ENCODE results near the gene SMC4. TPM values are rescaled to one million over a fixed set of nuclear protein-coding genes. Genes with fewer than 3 reads are reported as not detected.
A peak's percentile ranks its signal among the peaks of the same experiment; 100 is the strongest.

SMC4 gene
- total and polyA plus RNA-seq, 2 of the 13 experiments (the other 11 are each of a cell fraction or from before 2014, with no cell fraction given) = 19.2 to 74.3 TPM

DNA sequence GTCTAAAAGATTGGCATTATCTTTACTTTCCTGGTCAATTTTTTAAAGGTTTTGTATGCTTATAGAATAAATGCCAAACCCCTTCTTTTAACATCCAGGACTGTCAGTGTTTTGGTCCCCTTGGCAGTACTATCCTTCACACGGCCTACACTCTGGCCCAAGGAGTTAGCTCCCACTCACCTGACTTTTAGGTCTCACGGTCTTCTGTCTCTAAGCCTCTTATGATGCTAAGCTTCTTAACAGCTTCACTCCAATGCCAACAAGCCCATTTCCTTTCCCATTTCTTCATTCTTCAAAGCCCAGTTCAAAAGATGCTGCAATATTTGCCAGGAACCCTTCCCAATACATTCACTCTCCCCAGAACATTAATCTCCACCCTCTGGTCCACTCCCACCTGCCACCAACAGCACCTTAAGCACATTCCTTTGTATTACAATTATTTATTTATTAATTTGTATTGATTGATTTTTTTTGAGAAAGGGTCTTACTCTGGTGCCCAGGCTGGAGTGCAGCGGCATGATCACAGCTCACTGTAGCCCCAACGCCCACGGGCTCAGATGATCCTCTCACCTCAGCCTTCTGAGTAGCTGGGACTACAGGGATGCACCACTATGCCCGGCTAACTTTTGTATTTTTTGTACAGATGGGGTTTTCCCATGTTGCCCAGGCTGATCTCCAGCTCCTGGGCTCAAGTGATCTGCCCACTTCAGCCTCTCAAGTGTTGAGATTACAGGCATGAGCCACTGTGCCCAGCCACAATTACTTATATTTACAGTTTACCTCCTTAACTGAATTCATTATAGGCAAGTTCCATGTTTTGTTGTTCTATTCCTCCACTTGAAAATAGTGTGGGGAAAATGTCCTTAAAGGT lies 28.2 kb upstream of the SMC4 start (continued):
- TF ChIP-seq, protein P1, sequence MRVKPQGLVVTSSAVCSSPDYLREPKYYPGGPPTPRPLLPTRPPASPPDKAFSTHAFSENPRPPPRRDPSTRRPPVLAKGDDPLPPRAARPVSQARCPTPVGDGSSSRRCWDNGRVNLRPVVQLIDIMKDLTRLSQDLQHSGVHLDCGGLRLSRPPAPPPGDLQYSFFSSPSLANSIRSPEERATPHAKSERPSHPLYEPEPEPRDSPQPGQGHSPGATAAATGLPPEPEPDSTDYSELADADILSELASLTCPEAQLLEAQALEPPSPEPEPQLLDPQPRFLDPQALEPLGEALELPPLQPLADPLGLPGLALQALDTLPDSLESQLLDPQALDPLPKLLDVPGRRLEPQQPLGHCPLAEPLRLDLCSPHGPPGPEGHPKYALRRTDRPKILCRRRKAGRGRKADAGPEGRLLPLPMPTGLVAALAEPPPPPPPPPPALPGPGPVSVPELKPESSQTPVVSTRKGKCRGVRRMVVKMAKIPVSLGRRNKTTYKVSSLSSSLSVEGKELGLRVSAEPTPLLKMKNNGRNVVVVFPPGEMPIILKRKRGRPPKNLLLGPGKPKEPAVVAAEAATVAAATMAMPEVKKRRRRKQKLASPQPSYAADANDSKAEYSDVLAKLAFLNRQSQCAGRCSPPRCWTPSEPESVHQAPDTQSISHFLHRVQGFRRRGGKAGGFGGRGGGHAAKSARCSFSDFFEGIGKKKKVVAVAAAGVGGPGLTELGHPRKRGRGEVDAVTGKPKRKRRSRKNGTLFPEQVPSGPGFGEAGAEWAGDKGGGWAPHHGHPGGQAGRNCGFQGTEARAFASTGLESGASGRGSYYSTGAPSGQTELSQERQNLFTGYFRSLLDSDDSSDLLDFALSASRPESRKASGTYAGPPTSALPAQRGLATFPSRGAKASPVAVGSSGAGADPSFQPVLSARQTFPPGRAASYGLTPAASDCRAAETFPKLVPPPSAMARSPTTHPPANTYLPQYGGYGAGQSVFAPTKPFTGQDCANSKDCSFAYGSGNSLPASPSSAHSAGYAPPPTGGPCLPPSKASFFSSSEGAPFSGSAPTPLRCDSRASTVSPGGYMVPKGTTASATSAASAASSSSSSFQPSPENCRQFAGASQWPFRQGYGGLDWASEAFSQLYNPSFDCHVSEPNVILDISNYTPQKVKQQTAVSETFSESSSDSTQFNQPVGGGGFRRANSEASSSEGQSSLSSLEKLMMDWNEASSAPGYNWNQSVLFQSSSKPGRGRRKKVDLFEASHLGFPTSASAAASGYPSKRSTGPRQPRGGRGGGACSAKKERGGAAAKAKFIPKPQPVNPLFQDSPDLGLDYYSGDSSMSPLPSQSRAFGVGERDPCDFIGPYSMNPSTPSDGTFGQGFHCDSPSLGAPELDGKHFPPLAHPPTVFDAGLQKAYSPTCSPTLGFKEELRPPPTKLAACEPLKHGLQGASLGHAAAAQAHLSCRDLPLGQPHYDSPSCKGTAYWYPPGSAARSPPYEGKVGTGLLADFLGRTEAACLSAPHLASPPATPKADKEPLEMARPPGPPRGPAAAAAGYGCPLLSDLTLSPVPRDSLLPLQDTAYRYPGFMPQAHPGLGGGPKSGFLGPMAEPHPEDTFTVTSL (CRISPR knock-in tag; IDR thresholded peaks at IDR 0.05; ENCODE audit: borderline replicate concordance) = no peak

DNA sequence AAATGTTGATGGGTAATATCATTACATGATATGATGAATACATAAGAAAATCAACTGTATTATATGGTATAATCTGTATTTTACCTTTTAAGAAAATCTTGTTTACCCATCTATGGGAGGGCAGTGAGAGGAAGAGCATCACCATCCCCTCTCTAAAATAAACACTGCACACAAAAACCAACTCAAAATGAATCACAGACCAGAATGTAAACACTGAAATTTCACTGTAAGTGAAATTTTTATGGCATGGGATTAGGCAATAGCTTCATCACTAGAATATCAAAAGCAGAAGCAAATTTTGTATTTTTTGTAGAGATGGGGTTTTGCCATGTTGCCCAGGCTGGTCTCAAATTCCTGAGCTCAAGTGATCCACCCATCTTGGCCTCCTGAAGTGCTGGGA lies 26.7 kb upstream of the SMC4 start:
- ATAC-seq = no peak
- H4K20me1 ChIP-seq (ENCODE audit: insufficient read depth, low read length) = no peaks in the 10 kb centered on the region
- no peak overlapping the region for H3K4me2 ChIP-seq (ENCODE audit: low read depth, low read length)
- H3K9ac ChIP-seq (ENCODE audit: insufficient read depth, low read depth, low read length) = no peak overlapping the region
- no peaks in the 10 kb centered on the region for H3K79me2 ChIP-seq (ENCODE audit: insufficient read depth, low read length)
- no peak for DNase-seq (ENCODE audit: low spot score)
- ChIA-PET CTCF (ENCODE audit: low intra/inter-chr PET ratio, low total read pairs) (no interaction called here), POLR2A (no interaction called here)
- H3K36me3 ChIP-seq (replicated peaks in 1 of 2; ENCODE audit: control insufficient read depth in 1 of 2, insufficient read depth in 2 of 2, low read length in 2 of 2) = peaks cover 0 to 9% of the 10 kb centered on the region in 2 experiments; a peak in 2 of 5 replicates
- TF ChIP-seq SNAPC2 (CRISPR knock-in tag; IDR thresholded peaks at IDR 0.05) (no peak), FOXA3 (CRISPR knock-in tag; IDR thresholded peaks at IDR 0.05) (peak; percentile 14; the same call in 1 of the 2 replicates), ZNF709 (CRISPR knock-in tag; IDR thresholded peaks at IDR 0.05) (no peak), ZMYM2 (CRISPR knock-in tag; IDR thresholded peaks at IDR 0.05) (no peak)
- no peaks in the 10 kb centered on the region for H3K9me3 ChIP-seq (ENCODE audit: low read length)
- H2AFZ ChIP-seq (ENCODE audit: low read length) = no peak overlapping the region
- no peak for FAIRE-seq
- no peak overlapping the region for H3K4me3 ChIP-seq (replicated peaks in 1 of 3; ENCODE audit: insufficient read depth in 1 of 3, low read depth in 2 of 3, low read length in 3 of 3)
- no peaks in the 10 kb centered on the region for H3K4me1 ChIP-seq (ENCODE audit: insufficient read depth, low read length)
- no TSS peak for BruUV-seq (replicated peaks)
- H3K27ac ChIP-seq (ENCODE audit: extremely low read length, insufficient read depth, low read length) = no peak overlapping the region
- in situ Hi-C loops (cut with HindIII; ENCODE audit: extremely low pct_ligation_motif_present, low pct_unique_long_range_greater_than_20kb) (no loop called here), intact Hi-C loops (cut with micrococcal nuclease; ENCODE audit: unreplicated experiment) (no loop called here)
- no peaks in the 10 kb centered on the region for H3K27me3 ChIP-seq (ENCODE audit: control insufficient read depth in 1 of 2, insufficient read depth in 2 of 2, low read length in 2 of 2)
